Activated CD8-positive, alpha-beta T cell treated with anti-CD3 and anti-CD28 coated beads for 36 hours (primary cell): ENCODE data around the gene AUTS2. TPM values are rescaled to one million over a fixed set of nuclear protein-coding genes. Genes with fewer than 3 reads are reported as not detected.

Source experiments
- ATAC-seq: fragments of 200-7000 bp; cut with Tn5 transposase; one replicate; pipeline ENCODE4 v1.10.0; 2021; ENCODE audit warnings: mild to moderate bottlenecking, moderate library complexity
- CTCF ChIA-PET: fragments of 350-600 bp; sonication (Branson Sonifier 250); formaldehyde crosslinking; loops from one replicate; lab custom pipeline; 2021; ENCODE audit warnings: antibody characterized with exemption; lab: Charles Lee
- POLR2A ChIA-PET: fragments of 350-600 bp; sonication (Branson Sonifier 250); formaldehyde crosslinking; loops from one replicate; lab custom pipeline; 2021; ENCODE audit warnings: antibody characterized with exemption; lab: Charles Lee
- DNase-seq: peaks from one replicate; pipeline ENCODE4 v3.0.0-alpha.2; 2020
- H3K27ac Mint-ChIP-seq: one replicate; pipeline ENCODE4 v1.8.0; 2021; ENCODE audit warnings: mild to moderate bottlenecking, mixed read lengths
- H3K27me3 Mint-ChIP-seq: one replicate; pipeline ENCODE4 v1.8.0; 2021; ENCODE audit warnings: mixed read lengths
- H3K36me3 Mint-ChIP-seq: one replicate; pipeline ENCODE4 v1.8.0; 2021; ENCODE audit warnings: low read depth, mixed read lengths
- H3K4me1 Mint-ChIP-seq: one replicate; pipeline ENCODE4 v1.8.0; 2021; ENCODE audit warnings: low read depth, mixed read lengths
- H3K4me3 Mint-ChIP-seq: one replicate; pipeline ENCODE4 v1.8.0; 2021; ENCODE audit warnings: mild to moderate bottlenecking, moderate library complexity, mixed read lengths
- H3K9me3 Mint-ChIP-seq: one replicate; pipeline ENCODE4 v1.8.0; 2021; ENCODE audit warnings: mixed read lengths
- CTCF ChIP-seq: fragments of 200-600 bp; IDR thresholded peaks from one replicate; pipeline ENCODE4 v1.8.0; 2022; ENCODE audit warnings: antibody characterized with exemption, mild to moderate bottlenecking
- intact Hi-C: fragments of 100-400 bp; cut with micrococcal nuclease; formaldehyde crosslinking; loops from one replicate; pipeline ENCODE4 v1.10.0; 2022
- total RNA-seq, 2 experiments: library from RNA; stranded (reverse); gene quantifications; one replicate each; pipeline ENCODE4 v1.2.3, GENCODE V29; 2021

The AUTS2 gene
- total RNA-seq, 2 experiments from 2014 or later, result 3.1 to 3.3 TPM

GRCh38 chr7:69739931-69740431 is 141.7 kb downstream of the AUTS2 start:
- no peak for TF ChIP-seq CTCF
- DNase-seq, result no peak
- no peak for ATAC-seq
- Mint-ChIP-seq H3K4me3 (no peak overlapping the region), H3K36me3 (no peaks in the 10 kb centered on the region), H3K27ac (no peak overlapping the region), H3K27me3 (peaks cover 7% of the 10 kb centered on the region), H3K9me3 (no peaks in the 10 kb centered on the region), H3K4me1 (peaks cover 19% of the 10 kb centered on the region)
- intact Hi-C loops, result no loop called here
- ChIA-PET CTCF (no interaction called here), POLR2A (interaction anchor here (0.7 kb wide), 1 partner anchor 415 kb away, joined by 3 read pairs; no protein-coding TSS in a partner anchor)

GRCh38 chr7:69742237-69742636 is 144.0 kb downstream of the AUTS2 start:
- no peak for TF ChIP-seq CTCF
- Mint-ChIP-seq H3K4me1 (peaks cover 19% of the 10 kb centered on the region), H3K36me3 (no peaks in the 10 kb centered on the region), H3K9me3 (no peaks in the 10 kb centered on the region), H3K27ac (no peak overlapping the region), H3K27me3 (no peaks in the 10 kb centered on the region), H3K4me3 (no peak overlapping the region)
- POLR2A ChIA-PET, result no interaction called here
- CTCF ChIA-PET, result no interaction called here
- intact Hi-C loops, result no loop called here
- no peak for ATAC-seq
- no peak for DNase-seq

GRCh38 chr7:69743436-69743835 is 145.2 kb downstream of the AUTS2 start:
- Mint-ChIP-seq H3K9me3 (no peaks in the 10 kb centered on the region), H3K4me3 (no peak overlapping the region), H3K27ac (no peak overlapping the region), H3K4me1 (peaks cover 18% of the 10 kb centered on the region), H3K27me3 (no peaks in the 10 kb centered on the region), H3K36me3 (no peaks in the 10 kb centered on the region)
- DNase-seq (no peak), ATAC-seq (no peak)
- TF ChIP-seq CTCF, result no peak
- intact Hi-C loops, result no loop called here
- POLR2A ChIA-PET, result no interaction called here
- CTCF ChIA-PET, result no interaction called here

DNA sequence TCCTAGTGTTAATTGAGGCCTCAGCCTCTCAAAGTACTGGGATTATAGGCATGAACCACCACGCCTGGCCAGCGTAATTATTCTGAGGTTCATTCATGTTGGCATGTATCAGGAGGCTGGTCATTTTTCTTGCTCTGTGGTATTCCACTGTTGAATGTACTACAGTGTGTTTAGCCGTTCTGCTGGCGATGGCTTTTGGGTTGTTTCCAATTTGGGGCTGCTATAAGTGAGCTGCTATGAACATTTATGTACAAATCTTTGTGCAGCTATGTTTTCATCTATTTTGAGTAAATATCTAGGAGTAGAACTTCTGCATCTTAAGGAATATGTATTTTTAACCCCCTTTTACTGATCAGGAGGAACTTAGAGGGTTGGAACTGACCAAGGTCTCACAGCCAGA is 145.8 kb downstream of the AUTS2 start:
- DNase-seq, result no peak
- POLR2A ChIA-PET, result no interaction called here

GRCh38 chr7:69746383-69746782 is 148.1 kb downstream of the AUTS2 start:
- ATAC-seq, result no peak
- intact Hi-C loops, result no loop called here
- Mint-ChIP-seq H3K9me3 (no peaks in the 10 kb centered on the region), H3K27ac (no peak overlapping the region), H3K36me3 (no peaks in the 10 kb centered on the region), H3K4me3 (no peak overlapping the region), H3K27me3 (no peaks in the 10 kb centered on the region), H3K4me1 (no peaks in the 10 kb centered on the region)
- CTCF ChIA-PET, result no interaction called here
- no peak for DNase-seq
- TF ChIP-seq CTCF, result no peak
- POLR2A ChIA-PET, result no interaction called here

More for the DNA sequence above, 145.8 kb downstream of the AUTS2 start:
- CTCF ChIA-PET, result no interaction called here
- intact Hi-C loops, result no loop called here
- no peak for ATAC-seq
- Mint-ChIP-seq H3K36me3 (no peaks in the 10 kb centered on the region), H3K27me3 (no peaks in the 10 kb centered on the region), H3K4me1 (peaks cover 12% of the 10 kb centered on the region), H3K9me3 (no peaks in the 10 kb centered on the region), H3K4me3 (no peak overlapping the region), H3K27ac (no peak overlapping the region)
- TF ChIP-seq CTCF, result no peak
